Ovary (tissue), 3 donors: Measurements from ENCODE around the gene BCAT1.

Experiments used
- CTCF ChIP-seq, 3 donors: fragments of 450-650 bp in 2 of 3; fragments of 200-600 bp in 1 of 3; IDR thresholded peaks; one replicate each; pipeline versions ENCODE4 v1.5.1 to v1.8.0; 2016 to 2022; ENCODE audit warnings: antibody characterized with exemption in 3 of 3, mild to moderate bottlenecking in 1 of 3
- EP300 ChIP-seq: sonication (generic); formaldehyde crosslinking; IDR thresholded peaks from one replicate; pipeline ENCODE4 v1.6.1; 2017; ENCODE audit warnings: antibody characterized with exemption
- POLR2A ChIP-seq: fragments of 450-650 bp; IDR thresholded peaks from one replicate; pipeline ENCODE4 v1.6.1; 2017; ENCODE audit warnings: antibody characterized with exemption, mild to moderate bottlenecking, moderate library complexity
- donor health status: DM: no; HTN: no; CAD: no.

DNA sequence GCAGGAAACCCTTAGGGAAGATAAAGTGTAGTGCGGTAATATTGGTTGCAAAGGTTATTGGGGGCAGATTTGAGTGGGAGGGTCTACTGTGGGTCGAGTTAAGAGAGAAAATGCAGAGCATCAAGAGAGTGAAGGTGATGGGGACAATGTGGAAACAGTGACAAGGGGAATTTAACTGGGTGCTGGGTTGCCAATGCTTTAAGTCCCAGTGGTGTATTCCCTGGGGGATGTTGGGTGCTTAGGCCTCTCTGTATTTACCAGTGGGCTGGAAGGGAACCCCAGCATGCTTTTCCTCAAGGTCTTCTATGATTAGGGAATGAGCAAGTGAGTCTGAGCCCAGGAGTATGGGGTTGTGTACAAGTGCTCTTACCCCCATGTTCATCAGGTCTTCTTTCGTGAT lies 10.6 kb downstream of the BCAT1 start:
- TF ChIP-seq CTCF (IDR thresholded peaks at IDR 0.05) (no peak), EP300 (no peak), POLR2A (no peak)
